Measurements from ENCODE around the gene MXI1.
"Not testable (repeated sequence)": the region's sequence is repeated elsewhere in the genome, so short reads cannot be mapped to it uniquely, and the experiment has no call there.

Gene MXI1

GRCh38 chr10:110184398-110184797 is 23.0 kb upstream of the MXI1 start:
- no peak for DNase-seq

DNA sequence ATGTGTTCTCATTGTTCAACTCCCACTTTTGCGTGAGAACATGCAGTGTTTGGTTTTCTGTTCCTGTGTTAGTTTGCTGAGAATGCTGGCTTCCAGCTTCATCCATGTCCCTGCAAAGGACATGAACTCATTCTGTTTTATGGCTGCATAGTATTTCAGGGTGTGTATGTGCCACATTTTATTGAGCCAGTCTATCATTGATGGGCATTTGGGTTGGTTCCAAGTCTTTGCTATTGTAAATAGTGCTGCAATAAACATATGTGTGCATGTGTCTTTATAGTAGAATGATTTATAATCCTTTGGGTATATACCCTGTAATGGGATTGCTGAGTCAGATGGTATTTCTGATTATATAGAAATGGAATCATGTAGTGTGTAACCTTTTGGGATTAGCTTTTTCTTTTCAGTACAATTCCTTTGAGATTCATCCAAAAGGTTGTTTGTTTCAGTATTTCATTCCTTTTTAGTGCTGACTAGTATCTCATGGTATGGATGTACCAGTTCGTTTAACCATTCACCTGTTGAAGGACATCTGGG is 21.7 kb upstream of the MXI1 start:
- not testable (repeated sequence) for DNase-seq

DNA sequence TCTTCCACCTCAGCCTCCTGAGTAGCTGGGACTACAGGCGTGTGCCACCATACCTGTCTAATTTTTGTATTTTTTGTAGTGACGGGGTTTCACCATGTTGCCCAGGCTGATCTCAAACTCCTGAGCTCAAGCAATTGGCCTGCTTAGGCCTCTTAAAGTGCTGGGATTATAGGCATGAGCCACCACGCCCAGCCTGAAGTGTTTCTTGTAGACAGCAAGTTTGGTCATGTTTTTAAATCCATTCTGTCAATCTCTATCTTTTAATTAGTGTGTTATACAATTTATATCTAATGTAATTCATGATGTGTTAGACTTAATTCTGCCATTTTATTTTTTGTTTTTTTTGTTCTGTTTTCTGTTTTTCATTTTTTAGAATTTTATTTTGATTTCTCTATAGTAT is 17.2 kb upstream of the MXI1 start:
- DNase-seq = no peak

DNA sequence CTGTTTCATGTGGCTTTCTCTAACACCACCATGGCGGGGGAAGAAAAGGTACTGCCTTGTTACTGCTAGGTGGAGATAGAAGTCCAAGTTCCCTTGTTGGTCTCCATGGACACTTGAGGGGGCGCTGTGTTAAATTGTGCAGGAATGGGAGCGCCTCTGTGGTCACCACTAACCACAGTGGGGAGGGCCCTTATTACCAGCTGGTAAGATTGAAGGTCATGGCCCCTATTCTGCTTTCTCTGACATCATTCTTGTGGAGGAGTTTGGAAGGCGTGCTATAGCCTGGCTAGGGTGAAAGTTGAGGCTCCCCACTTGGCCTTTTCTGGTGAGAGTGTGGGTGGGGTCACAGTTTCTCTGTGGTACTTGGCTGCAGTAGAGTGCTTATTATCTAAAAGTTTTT is 14.9 kb upstream of the MXI1 start:
- peak; percentile 43 for DNase-seq

DNA sequence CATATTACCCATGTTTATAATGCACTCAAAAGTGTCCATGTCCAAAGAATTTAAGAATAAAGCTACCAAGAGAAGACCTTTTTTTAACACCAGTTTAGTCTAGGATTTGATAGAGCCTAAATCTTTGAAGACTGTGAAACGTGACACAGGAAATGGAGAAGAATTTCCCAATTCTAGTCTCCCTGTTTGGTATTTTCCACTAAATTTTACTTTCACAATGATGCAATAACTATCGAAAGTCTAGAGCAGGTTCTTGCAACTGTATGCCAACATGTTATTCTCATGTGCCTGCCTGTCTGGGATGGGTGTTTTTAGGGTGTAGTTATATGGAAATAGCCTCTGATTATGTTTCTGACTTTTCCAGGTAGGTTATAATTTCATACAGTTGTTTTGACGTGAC is 6.9 kb upstream of the MXI1 start:
- no peak for DNase-seq

DNA sequence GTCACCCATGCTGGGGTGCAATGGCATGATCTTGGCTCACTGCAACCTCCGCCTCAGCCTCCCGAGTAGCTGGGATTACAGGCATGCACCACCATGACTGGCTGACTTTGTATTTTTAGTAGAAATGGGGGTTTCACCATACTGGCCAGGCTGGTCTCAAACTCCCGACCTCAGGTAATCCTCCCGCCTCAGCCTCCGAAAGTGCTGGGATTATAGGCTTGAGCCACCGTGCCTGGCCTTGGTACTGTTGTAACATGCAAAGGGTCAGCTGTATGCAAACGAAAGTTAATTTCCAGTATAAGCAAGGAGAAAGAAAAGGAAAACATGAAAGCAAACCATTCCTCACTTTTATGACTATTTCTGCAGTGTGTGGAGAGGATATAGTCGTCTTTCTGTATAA is 6.4 kb upstream of the MXI1 start:
- DNase-seq = not testable (repeated sequence)

DNA sequence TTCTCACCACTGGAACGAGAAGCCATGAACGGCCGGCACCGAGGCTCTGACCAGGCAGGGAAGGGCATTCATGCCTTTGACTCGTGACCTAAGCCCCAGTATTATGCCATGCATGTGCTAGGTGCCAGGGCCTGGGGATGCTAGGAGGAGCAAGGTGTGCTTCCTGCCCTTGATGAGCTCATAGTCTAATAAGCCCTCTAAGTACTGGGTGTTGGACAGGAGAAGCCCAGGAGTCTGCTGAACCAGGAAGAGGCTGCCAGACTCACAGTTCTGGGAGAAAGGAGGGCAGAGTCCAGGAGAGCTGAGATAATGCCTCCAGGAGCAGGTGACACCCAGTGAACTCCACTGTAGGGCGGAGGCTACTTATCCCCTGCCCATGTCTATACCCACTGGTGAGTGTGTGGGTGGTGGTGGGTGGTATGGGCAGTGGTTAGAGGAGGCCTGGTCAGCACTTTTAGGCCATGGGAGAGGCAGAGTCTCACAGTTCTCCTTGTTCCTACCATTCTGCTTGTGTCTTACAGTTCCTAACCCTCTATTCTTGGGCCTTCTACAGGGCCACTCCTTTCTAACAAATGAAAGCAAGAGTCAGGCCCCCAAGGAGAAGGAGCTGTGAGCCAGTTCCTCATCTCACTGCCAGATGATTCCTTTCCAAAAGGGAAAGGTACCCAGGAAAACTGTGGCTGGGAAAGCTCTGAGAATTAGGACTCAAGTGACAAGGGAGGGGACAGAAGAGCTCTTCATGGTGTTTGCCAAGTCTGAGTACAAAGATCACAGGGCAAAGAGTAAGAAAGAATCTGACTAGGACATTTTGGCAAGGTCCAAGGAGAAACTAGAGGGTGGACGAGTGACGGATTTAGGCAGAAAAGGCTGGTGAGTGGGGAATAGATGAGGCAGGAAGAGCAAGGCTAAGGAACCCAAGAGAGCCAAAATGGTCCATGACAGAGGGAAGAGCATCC is 3.6 kb upstream of the MXI1 start:
- no peak for DNase-seq

GRCh38 chr10:110205051-110205675 is 2.2 kb upstream of the MXI1 start:
- DNase-seq = no peak

DNA sequence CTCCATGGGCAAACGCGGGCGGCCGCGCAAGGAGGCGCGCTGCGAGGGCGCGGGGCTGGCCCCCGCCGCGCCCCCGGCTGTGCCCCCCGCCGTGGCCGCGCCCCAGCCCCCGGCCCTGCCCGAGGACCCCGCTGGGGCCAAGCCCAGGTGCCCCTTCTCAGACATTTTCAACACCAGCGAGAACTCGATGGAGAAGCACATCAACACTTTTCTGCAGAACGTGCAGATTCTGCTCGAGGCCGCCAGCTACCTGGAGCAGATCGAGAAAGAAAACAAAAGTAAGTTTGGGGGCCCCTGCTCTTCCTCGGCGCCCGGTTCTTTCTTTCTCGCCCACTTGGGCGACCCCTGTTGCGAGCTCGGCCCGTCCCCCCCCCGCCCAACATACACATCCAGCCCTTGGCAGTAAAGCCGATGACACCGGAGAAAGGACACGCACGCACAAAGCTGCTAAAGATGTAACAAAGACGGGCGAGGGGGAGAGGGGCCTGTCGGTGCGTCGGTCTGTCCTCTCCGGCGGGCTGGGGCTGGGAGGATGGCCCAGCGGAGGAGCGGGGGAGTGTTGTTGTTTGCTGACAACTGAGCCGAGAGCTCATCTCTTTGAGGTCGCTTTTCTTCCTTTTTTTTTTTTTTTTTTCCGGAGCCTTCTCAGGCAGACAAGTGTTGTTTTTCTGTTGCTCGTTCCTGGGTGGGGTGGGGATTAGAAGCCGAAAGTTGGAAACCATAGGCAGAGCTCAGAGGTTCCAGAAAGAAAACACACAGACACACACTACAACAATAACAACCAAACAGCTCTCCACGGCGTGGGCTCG is 604 bp downstream of the MXI1 start:
- DNase-seq = peak; percentile 47

DNA sequence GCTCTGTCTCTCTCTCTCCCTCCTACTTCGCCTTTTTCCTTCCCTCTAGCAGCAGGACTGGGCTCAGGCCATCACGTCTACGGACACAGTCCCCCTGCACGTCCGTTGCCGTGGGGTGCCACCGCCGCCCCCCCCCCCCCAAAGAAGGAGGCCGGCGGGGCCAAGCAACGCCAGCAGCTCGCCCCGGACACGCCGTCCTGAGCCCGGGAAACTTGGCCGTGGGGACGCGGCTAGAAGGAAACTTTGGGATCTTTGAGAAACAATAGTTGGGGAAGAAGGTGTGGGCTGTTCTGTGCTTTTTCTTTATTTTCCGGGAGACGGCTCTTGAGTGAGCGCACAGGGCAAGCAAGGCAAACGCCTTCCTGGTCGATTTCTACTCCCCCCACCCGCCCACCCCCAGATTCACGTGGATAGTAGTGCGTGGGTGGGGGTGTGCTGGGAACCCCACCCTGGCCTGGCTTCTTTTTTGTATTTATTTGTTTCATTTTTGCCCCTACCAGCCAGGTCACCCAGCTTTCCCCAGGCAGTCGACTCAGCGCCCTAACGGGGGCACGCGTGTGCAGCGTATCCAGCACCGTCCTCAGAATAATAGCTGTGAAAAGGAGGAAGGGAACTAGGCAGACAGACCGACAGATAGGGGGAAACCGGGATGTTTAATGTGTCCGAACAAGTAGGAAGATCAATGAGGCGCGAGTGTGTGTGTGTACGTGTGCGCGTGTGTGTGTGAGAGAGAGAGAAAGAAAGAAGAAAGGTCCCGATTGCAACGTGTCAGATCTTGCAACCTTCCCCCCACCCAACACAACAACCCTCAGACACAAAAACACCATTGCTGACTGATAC is 1.4 kb downstream of the MXI1 start:
- peak; percentile 55 for DNase-seq

GRCh38 chr10:110209454-110209925 is 2.1 kb downstream of the MXI1 start:
- peak; percentile 76 for DNase-seq

DNA sequence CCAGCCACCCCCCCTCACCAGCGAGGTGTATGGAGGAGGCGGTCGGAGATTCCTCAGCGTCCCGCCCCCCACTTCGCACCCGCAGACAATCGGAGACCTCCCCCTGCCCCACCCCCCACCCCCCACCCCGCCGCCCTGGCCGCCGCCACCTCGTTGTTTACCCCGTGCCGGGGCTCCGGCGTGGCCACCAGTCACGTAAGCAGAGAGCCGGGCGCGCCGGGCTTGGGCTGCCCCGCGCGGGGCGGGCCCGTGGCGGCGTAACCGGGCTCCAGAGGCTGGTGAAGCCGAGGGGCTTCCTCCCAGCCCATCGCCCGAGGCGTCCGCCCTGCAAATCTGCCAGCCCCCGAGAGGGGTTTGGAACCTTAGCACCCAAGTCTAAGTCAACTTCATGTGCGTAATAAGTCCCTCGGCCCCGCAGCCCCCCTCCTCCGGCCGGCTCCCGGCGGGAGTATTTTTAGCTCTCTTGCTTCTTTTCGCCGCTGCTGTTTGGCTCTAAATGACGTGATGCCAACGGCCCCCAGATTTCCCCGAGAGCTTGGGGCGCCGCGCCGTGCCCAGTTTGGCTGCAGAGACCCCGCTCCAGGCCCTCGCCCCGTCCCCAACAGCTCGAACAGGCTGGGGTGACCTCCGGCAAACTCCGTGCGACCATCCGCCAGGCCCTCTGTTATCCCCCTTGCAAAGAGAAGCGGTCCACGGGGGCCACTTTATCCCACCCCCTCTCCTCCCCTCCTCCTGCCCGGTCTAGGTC is 2.7 kb downstream of the MXI1 start:
- peak; percentile 52 for DNase-seq

DNA sequence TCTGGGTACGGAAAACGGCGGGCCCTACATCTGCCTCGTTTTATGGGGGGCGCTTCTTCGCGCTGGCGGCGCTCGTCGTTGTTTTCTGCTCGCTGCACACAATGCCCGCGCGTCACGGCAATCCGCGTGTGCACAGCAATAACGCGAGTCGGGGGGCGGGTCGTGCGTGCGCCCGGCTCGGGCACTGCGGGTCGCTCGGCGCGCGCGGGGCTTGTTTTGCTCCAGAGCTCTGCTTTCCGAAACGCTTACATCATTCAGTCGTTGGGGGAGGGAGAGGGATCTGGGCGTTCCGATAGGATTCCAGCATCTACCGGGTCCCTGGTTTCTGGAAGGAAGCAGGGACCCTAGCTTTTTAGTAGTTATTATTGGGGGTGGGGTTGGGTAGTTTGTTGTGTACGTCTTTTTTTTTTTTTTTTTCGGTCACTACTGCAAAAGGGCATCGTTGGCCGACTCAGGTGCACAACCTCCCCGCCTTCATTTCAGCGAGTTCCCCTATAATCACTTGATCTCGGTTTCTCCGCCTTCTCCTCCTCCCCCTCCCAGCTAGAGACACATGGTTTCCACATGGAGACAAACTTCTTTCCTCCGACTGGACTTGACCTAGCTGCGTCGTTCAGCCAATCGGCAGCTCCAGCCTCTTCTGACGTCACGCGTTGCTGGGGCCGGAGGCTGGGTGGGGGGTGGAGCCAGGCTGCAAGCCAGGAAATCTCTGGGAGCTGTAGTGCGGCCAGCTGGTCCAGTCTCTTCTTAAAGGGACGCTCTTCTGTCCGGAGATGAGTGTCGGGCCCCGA is 3.5 kb downstream of the MXI1 start:
- peak; percentile 95 for DNase-seq

- no peak for DNase-seq
Measured at GRCh38 chr10:110211465-110211843, 4.0 kb downstream of the MXI1 start.

GRCh38 chr10:110212119-110213006 is 5.0 kb downstream of the MXI1 start:
- DNase-seq = peak; percentile 65

DNA sequence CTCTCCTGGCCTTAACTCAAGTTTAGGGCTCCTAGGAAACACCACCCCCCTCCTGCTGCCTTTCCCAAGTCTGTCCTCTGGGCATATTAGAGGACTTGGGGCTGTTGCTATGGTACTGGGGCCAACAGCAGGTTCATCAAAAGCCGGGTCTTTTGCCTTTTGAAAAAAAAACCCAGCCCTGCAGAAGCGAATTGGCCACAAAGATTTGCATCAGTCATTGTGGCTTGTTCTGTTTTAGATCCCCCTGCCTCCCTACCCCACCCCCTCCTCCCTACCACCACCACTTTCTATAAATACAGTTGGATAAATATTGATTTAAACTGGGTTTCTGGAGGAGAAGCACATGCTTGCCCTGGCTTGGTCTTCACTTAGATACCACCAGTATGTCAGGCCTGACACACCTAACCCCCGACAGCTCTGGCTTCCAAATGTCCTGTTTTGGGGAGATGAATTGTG is 7.0 kb downstream of the MXI1 start:
- DNase-seq = peak; percentile 36

- DNase-seq = peak; percentile 33
Measured at GRCh38 chr10:110215286-110216170, 8.1 kb downstream of the MXI1 start.

DNA sequence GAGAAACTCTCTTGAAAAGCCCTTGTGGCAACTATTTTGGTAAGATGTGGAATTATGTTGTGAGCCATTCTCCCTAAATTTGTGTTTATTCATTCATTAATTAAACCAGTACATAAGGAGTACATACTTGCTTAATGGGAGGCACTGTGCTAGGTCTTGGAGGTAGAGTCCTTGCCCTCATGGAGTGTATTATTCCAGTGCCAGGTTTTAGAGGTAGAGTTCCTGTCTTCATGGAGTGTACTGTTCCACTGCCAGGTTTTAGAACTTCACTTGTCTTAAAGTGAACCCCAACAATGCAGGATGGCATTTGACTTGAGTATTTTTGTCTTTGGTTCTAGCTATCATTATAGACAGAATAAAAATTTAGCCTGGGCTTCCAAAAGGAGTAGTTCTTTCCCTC is 8.8 kb downstream of the MXI1 start:
- DNase-seq = no peak

Data from RPMI8226 (cell line).